SK-N-SH (cell line): ENCODE measurements around the gene ARL5C. TPM values are rescaled to one million over a fixed set of nuclear protein-coding genes. Genes with fewer than 3 reads are reported as not detected.

Experiments
- CTCF ChIA-PET: fragments of 300-600, 350-600 bp; formaldehyde crosslinking; extraction: SDS; loops from one replicate; lab custom pipeline; 2021; lab: Yijun Ruan, JAX
- POLR2A ChIA-PET: fragments of 350-600 bp; sonication (Branson Sonifier 250); formaldehyde crosslinking; extraction: SDS; loops from one replicate; lab custom pipeline; 2020; ENCODE audit warnings: antibody characterized with exemption, inconsistent platforms; lab: Yijun Ruan, JAX
- DNase-seq: peaks from one replicate; pipeline ENCODE4 v3.0.0; 2012
- H2AFZ ChIP-seq: fragments of 200-600 bp; sonication (generic); 2 replicates; pipeline ENCODE4 v1.8.1; 2016; ENCODE audit warnings: antibody characterized with exemption, mild to moderate bottlenecking, low read depth
- H3F3A ChIP-seq: fragments of 200-600 bp; sonication (generic); replicated peaks from 2 replicates; pipeline ENCODE3; 2016; ENCODE audit warnings: antibody characterized with exemption, mild to moderate bottlenecking; ENCODE audit not compliant: insufficient read depth
- H3K27ac ChIP-seq, 2 experiments: fragments of 200-500 bp in 1 of 2; fragments of 200-600 bp in 1 of 2; sonication (Bioruptor generic) in 1 of 2; sonication (generic), shearing (Covaris generic) in 1 of 2; 2 replicates each; pipeline versions ENCODE4 v1.5.1 to v1.6.1; 2014 to 2016; ENCODE audit warnings: low read depth in 2 of 2, inconsistent platforms in 1 of 2, low read length in 1 of 2, mild to moderate bottlenecking in 1 of 2, mixed read lengths in 1 of 2
- H3K27me3 ChIP-seq: fragments of 200-600 bp; sonication (generic), shearing (Covaris generic); 2 replicates; pipeline ENCODE4 v1.6.1; 2016; ENCODE audit warnings: mixed run types; ENCODE audit not compliant: insufficient read depth
- H3K36me3 ChIP-seq, 2 experiments: fragments of 200-500 bp in 1 of 2; fragments of 200-600 bp in 1 of 2; sonication (Bioruptor generic) in 1 of 2; sonication (generic) in 1 of 2; replicated peaks in 1 of 2; 2 replicates each; pipeline versions ENCODE3 to v1.5.1; 2014 to 2016; ENCODE audit warnings: low read length in 1 of 2, mild to moderate bottlenecking in 1 of 2; ENCODE audit not compliant: insufficient read depth in 2 of 2, control insufficient read depth in 1 of 2
- H3K4me1 ChIP-seq, 2 experiments: fragments of 200-500 bp in 1 of 2; fragments of 200-600 bp in 1 of 2; sonication (Bioruptor generic) in 1 of 2; sonication (generic), shearing (Covaris generic) in 1 of 2; 2 replicates each; pipeline versions ENCODE4 v1.5.1 to v1.6.1; 2014 to 2016; ENCODE audit warnings: low read depth in 1 of 2, low read length in 1 of 2, mixed run types in 1 of 2; ENCODE audit not compliant: insufficient read depth in 2 of 2, control insufficient read depth in 1 of 2
- H3K4me2 ChIP-seq: fragments of 200-600 bp; sonication (generic), shearing (Covaris generic); 2 replicates; pipeline ENCODE4 v1.6.1; 2017; ENCODE audit warnings: mixed run types
- H3K4me3 ChIP-seq, 2 experiments: fragments of 200-500 bp in 1 of 2; fragments of 200-600 bp in 1 of 2; sonication (Bioruptor generic) in 1 of 2; sonication (generic), shearing (Covaris generic) in 1 of 2; 2 replicates each; pipeline versions ENCODE4 v1.5.1 to v1.8.1; 2014 to 2016; ENCODE audit warnings: low read depth in 2 of 2, inconsistent platforms in 1 of 2, low read length in 1 of 2, mild to moderate bottlenecking in 1 of 2, mixed read lengths in 1 of 2, moderate library complexity in 1 of 2
- H3K79me2 ChIP-seq: fragments of 200-600 bp; sonication (generic); 2 replicates; pipeline ENCODE4 v1.8.1; 2017; ENCODE audit warnings: mild to moderate bottlenecking; ENCODE audit not compliant: insufficient read depth
- H3K9ac ChIP-seq: fragments of 200-600 bp; sonication (generic); 2 replicates; pipeline ENCODE4 v1.6.1; 2017; ENCODE audit warnings: mixed run types
- H3K9me2 ChIP-seq: fragments of 200-600 bp; sonication (generic); 2 replicates; pipeline ENCODE4 v1.6.1; 2017; ENCODE audit warnings: mixed run types
- H3K9me3 ChIP-seq: fragments of 200-600 bp; sonication (generic); 2 replicates; pipeline ENCODE4 v1.6.1; 2017; ENCODE audit warnings: mixed run types, mild to moderate bottlenecking, moderate library complexity
- H4K20me1 ChIP-seq: fragments of 200-600 bp; sonication (generic); 2 replicates; pipeline ENCODE4 v1.6.1; 2017; ENCODE audit warnings: mild to moderate bottlenecking, mixed run types; ENCODE audit not compliant: insufficient read depth
- FOXM1 ChIP-seq: IDR thresholded peaks from 2 replicates; pipeline ENCODE4 v1.4.0; 2012; ENCODE audit warnings: low read depth, mild to moderate bottlenecking
- JUND ChIP-seq: IDR thresholded peaks from 2 replicates; pipeline ENCODE4 v1.4.0; 2012
- MAX ChIP-seq: IDR thresholded peaks from 2 replicates; pipeline ENCODE4 v1.4.0; 2012; ENCODE audit warnings: low read depth
- MXI1 ChIP-seq: IDR thresholded peaks from 2 replicates; pipeline ENCODE4 v1.6.1; 2012; ENCODE audit warnings: mild to moderate bottlenecking, low read depth, low read length, improper control_type of control experiment
- NFIC ChIP-seq: IDR thresholded peaks from 2 replicates; pipeline ENCODE4 v1.4.0; 2012; ENCODE audit warnings: borderline replicate concordance
- SMC3 ChIP-seq: IDR thresholded peaks from 2 replicates; pipeline ENCODE4 v1.6.1; 2012; ENCODE audit warnings: low read depth, low read length, improper control_type of control experiment
- USF1 ChIP-seq: IDR thresholded peaks from 2 replicates; pipeline ENCODE4 v1.4.0; 2012; ENCODE audit warnings: low read depth, borderline replicate concordance
- YY1 ChIP-seq: IDR thresholded peaks from 2 replicates; pipeline ENCODE4 v1.4.0; 2012; ENCODE audit warnings: low read depth, mild to moderate bottlenecking
- WGBS: methylation state at CpG from one replicate; pipeline ENCODE4 v1.1.6; 2017; ENCODE audit warnings: low lambda C conversion rate; 5-methylcytosine and 5-hydroxymethylcytosine counted together
- polyA plus RNA-seq, 3 experiments: library from polyadenylated mRNA; depleted of rRNA; stranded (reverse); fragments of >200 nt; gene quantifications; 2 replicates each; pipeline ENCODE4 v1.2.3, GENCODE V29; 2012

ARL5C gene
- polyA plus RNA-seq, 1 of the 3 experiments (the other 2 are of a cell fraction) = not detected

- CTCF ChIA-PET = interaction anchor here (0.7 to 29.0 kb wide), 6 partner anchors 12 to 213 kb away, joined by 3 to 781 read pairs (median 4); no protein-coding TSS in a partner anchor
Observed at GRCh38 chr17:39196808-39197291, 30.9 kb upstream of the ARL5C start.

GRCh38 chr17:39196241-39196807 is 30.4 kb upstream of the ARL5C start:
- 75% methylated on average over 6 of the region's 8 CpGs for WGBS
- peak overlapping the region; percentile 95 for H3K4me2 ChIP-seq
- peaks cover 16% of the 10 kb centered on the region for H3F3A ChIP-seq
- H3K27ac ChIP-seq = peak overlapping the region in 1 of 2 experiments; percentile 56; a peak in 1 of 4 replicates
- 0 out of 2 replicates have a peak, but pooled peaks cover 5% of the 10 kb centered on the region for H4K20me1 ChIP-seq
- no peak overlapping the region for H2AFZ ChIP-seq
- no peaks in the 10 kb centered on the region for H3K9me3 ChIP-seq
- no peaks in the 10 kb centered on the region for H3K27me3 ChIP-seq
- DNase-seq = no peak
- ChIA-PET CTCF (interaction anchor here (1.0 to 29.0 kb wide), 6 partner anchors 11 to 213 kb away, joined by 4 to 781 read pairs (median 6); no protein-coding TSS in a partner anchor), POLR2A (interaction anchor here (0.6 to 1.5 kb wide), 3 partner anchors 9 to 43 kb away, joined by 3 to 5 read pairs (median 4); no protein-coding TSS in a partner anchor)
- H3K4me1 ChIP-seq = peaks cover 19 to 39% of the 10 kb centered on the region in 2 experiments; a peak in 2 of 4 replicates
- H3K79me2 ChIP-seq = peaks cover 46% of the 10 kb centered on the region
- H3K9ac ChIP-seq = peak overlapping the region; percentile 54
- H3K9me2 ChIP-seq = no peaks in the 10 kb centered on the region
- TF ChIP-seq NFIC = peak; percentile 57; the same call in 1 of the 2 replicates
- TF ChIP-seq MXI1 = no peak
- no peak for TF ChIP-seq SMC3
- no peak for TF ChIP-seq YY1
- TF ChIP-seq JUND = no peak
- TF ChIP-seq, all 33 proteins: peak for 1
- H3K36me3 ChIP-seq = peaks cover 7 to 11% of the 10 kb centered on the region in 2 experiments
- peak overlapping the region; percentile 63 to 76 for H3K4me3 ChIP-seq

More at GRCh38 chr17:39196808-39197291, 30.9 kb upstream of the ARL5C start:
- H3K9me2 ChIP-seq = no peaks in the 10 kb centered on the region
- TF ChIP-seq MAX = peak; percentile 35; the same call in 1 of the 2 replicates
- TF ChIP-seq FOXM1 = no peak
- peak; percentile 55 for TF ChIP-seq MXI1
- no peak for TF ChIP-seq USF1
- TF ChIP-seq, all 33 proteins: peak for 2
- Histone ChIP-seq H3F3A (peaks cover 21% of the 10 kb centered on the region), H3K4me1 (peaks cover 23 to 42% of the 10 kb centered on the region in 2 experiments; a peak in 2 of 4 replicates), H3K4me2 (peak overlapping the region; percentile 95), H3K9me3 (no peaks in the 10 kb centered on the region), H2AFZ (peak overlapping the region; percentile 77), H3K9ac (peak overlapping the region; percentile 80), H3K27ac (peak overlapping the region; percentile 38 to 82; a peak in 3 of 4 replicates), H3K79me2 (peaks cover 51% of the 10 kb centered on the region), H3K36me3 (peaks cover 6 to 17% of the 10 kb centered on the region in 2 experiments), H3K4me3 (peak overlapping the region; percentile 63 to 76), H3K27me3 (no peaks in the 10 kb centered on the region), H4K20me1 (peaks cover 10% of the 10 kb centered on the region)
- 3% methylated on average over 14 of the region's 30 CpGs for WGBS
- POLR2A ChIA-PET = interaction anchor here (0.6 to 1.0 kb wide), 2 partner anchors 9 to 44 kb away, joined by 3 to 4 read pairs; no protein-coding TSS in a partner anchor
- DNase-seq = peak; percentile 89
